Umbilical cord (tissue), 2 donors: ENCODE results near the gene THSD4. TPM values are rescaled to one million over a fixed set of nuclear protein-coding genes. Genes with fewer than 3 reads are reported as not detected.
"Not testable (repeated sequence)": the region's sequence is repeated elsewhere in the genome, so short reads cannot be mapped to it uniquely, and the experiment has no call there.

ENCODE experiments used
- DNase-seq: peaks from one replicate; pipeline ENCODE4 v3.0.0-alpha.2; 2015; ENCODE audit warnings: low spot score
- total RNA-seq: library from RNA; depleted of rRNA; stranded (reverse); fragments of >200 nt; gene quantifications from one replicate; pipeline ENCODE4 v1.2.3, GENCODE V29; 2014; ENCODE audit warnings: low replicate concordance; ENCODE audit not compliant: insufficient read depth

THSD4 gene
- total RNA-seq, 1 donor from 2014 or later, result 9.1 TPM

GRCh38 chr15:71120428-71120944 lies 5.2 kb downstream of the THSD4 start:
- DNase-seq, result no peak

- DNase-seq, result no peak
These were observed 6.2 kb downstream of the THSD4 start for GRCh38 chr15:71121442-71121841.

GRCh38 chr15:71124937-71125790 lies 9.9 kb downstream of the THSD4 start:
- no peak for DNase-seq

- no peak for DNase-seq
These were observed 10.7 kb downstream of the THSD4 start for GRCh38 chr15:71125831-71126450.

- no peak for DNase-seq
These were observed 11.8 kb downstream of the THSD4 start for GRCh38 chr15:71127083-71127482.

- DNase-seq, result not testable (repeated sequence)
These were observed 12.9 kb downstream of the THSD4 start for GRCh38 chr15:71128159-71128558.

DNA sequence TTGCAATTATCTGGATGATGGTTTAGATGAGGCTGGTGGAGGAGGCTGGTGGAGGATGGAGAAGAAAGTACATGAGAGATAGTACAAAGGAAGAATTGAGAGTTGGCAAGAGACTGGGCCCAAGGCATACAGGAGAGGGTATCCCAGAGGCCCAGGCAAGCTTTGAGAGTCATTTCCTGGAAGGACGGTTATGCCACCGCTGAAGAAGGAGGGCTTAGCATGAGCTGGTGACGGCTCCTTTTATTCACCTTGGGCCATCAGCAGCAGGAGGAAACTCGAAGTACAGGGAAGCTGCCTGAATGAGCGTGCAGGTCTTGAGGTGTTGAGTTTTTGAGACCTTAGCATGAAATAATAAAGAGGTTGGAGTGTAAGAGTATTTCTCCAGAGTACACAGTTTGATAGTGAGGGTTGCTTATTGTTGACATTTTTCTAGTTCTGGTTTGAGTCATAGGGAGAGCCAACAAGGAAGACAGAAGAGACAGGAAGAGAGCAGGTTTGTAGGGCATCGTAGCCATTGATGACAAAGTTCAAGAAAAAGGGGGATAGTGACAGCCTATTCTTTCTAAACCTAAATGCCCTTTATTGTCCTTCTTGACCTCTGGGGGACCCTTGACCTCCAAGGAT lies 13.8 kb downstream of the THSD4 start:
- DNase-seq, result no peak

DNA sequence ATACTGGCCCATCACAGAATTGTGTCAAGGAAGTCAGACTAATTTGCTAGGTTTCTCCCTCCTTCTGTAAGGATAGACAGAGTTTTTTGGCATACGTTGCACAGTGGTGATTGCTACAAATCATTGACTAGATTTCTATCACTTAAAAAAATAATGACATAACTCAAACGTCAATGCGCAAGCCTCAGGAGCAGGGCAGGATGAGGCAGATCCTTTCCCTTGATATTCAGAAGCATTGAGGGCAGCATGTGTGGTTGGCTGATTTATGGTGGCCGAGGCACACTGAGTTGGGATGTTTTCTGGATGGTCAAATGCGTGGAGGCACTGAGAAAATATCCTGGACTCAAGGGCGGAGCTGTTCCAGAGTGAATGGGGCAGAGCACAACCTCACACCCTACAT lies 14.4 kb downstream of the THSD4 start:
- DNase-seq, result no peak

GRCh38 chr15:71131601-71132362 lies 16.5 kb downstream of the THSD4 start:
- DNase-seq, result no peak

DNA sequence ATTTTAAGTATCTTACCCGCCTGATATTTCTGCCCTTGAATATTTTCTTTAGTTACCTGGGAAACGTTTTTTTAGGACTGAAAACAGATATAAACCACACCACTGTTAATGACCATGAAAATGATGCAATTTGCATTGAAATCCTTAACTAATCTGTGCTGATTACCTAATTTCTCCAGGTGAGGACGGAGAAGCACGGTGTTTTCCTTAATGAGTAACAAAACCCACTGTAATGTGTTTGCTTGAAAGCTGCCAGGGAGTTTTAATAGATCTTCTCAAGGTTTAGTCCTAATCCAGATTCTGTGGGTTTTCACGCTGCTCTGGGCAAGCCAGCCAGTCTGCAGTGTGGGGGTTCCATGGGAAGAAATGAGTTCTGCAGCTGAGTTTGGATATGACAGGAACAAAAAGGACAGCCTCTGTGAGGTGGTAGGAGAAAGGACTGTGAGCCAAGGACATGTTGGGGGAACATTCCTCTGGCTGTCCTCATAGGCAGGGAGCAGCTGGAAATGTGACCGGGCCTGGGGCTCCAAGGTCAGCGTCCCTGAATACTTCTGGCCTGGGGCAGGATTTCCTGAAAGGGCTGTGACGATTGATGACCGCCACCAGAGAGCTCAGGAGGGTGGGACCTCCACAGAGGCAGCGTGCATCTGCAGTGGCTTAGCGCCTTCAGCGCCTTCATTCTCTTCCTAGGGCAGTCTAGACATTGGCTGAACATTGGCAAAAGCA lies 18.6 kb downstream of the THSD4 start:
- no peak for DNase-seq

- no peak for DNase-seq
These were observed 21.0 kb downstream of the THSD4 start for GRCh38 chr15:71136159-71136783.

DNA sequence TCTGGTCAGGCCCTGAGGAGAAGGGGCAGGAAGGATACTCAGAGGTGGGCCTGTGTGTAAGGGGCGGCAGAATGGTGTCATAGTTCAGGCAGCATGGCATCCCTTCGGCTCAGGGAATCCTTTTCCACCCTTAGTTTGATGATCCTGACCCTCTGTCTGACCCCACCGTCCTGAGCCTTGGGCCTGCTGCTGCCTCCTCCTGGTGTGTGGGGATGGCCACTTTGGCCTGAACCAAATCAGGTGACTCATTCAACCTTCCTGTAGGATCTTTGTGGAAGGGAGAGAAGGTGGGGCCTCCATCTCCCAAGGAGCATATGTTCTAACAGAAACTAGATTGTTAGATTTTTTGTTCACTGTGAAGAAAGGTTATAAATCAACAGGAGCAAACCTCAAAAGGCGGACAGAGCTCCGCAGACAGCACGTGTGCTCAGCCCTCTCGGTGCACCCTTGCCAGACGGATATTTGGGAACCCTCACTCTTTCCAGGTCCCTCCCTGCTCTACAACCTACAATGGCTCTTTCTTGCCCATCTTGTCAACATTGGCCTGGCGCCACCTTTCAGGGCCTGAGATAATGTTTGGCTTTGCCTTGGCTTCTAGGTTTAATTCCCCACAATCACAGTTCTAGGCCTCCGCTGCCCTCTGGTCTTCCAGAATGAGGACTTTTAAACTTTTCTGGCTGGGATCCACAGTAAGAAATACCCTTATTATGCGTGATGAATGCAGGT lies 21.7 kb downstream of the THSD4 start:
- DNase-seq, result no peak

- DNase-seq, result no peak
These were observed 23.2 kb downstream of the THSD4 start for GRCh38 chr15:71138473-71138872.

- DNase-seq, result no peak
These were observed 24.0 kb downstream of the THSD4 start for GRCh38 chr15:71139241-71139640.

GRCh38 chr15:71141572-71141971 lies 26.3 kb downstream of the THSD4 start:
- no peak for DNase-seq

- DNase-seq, result no peak
These were observed 27.5 kb downstream of the THSD4 start for GRCh38 chr15:71142780-71143179.

GRCh38 chr15:71143373-71144310 lies 28.4 kb downstream of the THSD4 start:
- no peak for DNase-seq

GRCh38 chr15:71145648-71146047 lies 30.4 kb downstream of the THSD4 start:
- DNase-seq, result no peak

- DNase-seq, result no peak
These were observed 31.3 kb downstream of the THSD4 start for GRCh38 chr15:71146580-71146982.
